ENCODE results near the gene FAM163A.

DNA sequence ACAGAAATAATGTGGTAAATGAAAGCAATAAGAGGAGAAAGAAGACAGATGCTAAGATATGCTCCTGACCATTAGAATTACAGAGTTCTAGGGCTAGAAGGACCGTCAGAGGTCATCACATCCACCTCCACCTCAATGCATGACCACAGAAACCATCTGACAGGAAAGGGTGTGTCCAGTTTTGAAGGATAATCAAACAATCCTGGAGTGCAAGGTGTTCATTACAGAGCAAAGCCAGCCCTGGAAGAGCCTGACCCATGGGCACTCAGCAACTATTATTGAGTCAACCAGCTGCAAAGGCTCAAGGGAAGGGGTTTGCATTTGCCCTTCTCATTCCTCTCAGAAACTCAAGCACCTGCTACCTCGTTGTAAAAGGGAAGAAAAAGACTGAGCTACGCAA is 88.1 kb downstream of the FAM163A start:
- TF ChIP-seq CTCF (IDR thresholded peaks at IDR 0.05; ENCODE audit: low read length), result no peak
- no peak for TF ChIP-seq EZH2 (IDR thresholded peaks at IDR 0.05; ENCODE audit: borderline replicate concordance, low read length)
